Mucosa of gallbladder (tissue), 1 donor: ENCODE results near the gene NDE1. TPM values are rescaled to one million over a fixed set of nuclear protein-coding genes. Genes with fewer than 3 reads are reported as not detected.

ENCODE experiments used
- DNase-seq: peaks from one replicate; pipeline ENCODE4 v3.0.0-alpha.2; 2020; ENCODE audit warnings: low spot score
- total RNA-seq: library from RNA; stranded (reverse); gene quantifications from one replicate; pipeline ENCODE4 v1.2.1, GENCODE V29; 2021
- donor health status: DM: no; HTN: no; CAD: no.

NDE1 gene
- total RNA-seq, 1 donor from 2014 or later = 30.0 TPM

- no peak for DNase-seq
These were observed 86.5 kb downstream of the NDE1 start for GRCh38 chr16:15736529-15736928.

- no peak for DNase-seq
These were observed 87.1 kb downstream of the NDE1 start for GRCh38 chr16:15737140-15737644.

GRCh38 chr16:15739464-15739863, 89.4 kb downstream of the NDE1 start:
- no peak for DNase-seq

- DNase-seq = no peak
These were observed 89.9 kb downstream of the NDE1 start for GRCh38 chr16:15739950-15740349.

DNA sequence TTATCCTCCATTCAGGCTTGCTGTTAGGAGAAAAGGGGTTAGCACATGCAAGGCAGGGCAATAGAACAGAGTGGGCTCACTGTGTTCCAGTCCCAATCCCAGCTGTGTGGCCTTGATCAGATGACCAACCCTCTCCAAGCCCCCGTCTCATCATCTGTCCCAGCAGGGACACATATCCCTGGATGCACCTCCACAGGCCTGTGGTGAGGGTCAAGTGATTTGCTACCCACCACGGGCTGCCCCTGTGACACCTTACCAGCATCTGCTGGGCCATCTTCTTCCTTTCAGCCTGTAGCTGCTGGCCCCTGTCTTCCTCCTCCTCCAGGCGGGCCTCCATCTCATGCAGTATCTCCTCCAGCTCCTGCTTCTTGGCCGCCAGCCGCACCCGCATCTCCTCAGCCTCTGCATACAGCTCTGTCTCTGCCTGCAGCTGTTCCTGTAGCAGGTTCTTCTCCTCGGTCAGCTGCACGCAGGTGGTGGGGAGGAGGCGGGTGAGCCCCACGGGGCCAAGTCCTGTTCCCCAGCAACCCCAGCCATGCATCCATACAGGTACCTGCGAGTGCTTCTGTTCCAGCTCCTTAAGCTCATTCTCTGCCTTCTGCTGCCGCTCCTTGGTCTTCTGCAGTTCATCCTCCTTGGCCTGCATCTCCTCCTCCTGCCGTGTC, 91.3 kb downstream of the NDE1 start:
- no peak for DNase-seq

DNA sequence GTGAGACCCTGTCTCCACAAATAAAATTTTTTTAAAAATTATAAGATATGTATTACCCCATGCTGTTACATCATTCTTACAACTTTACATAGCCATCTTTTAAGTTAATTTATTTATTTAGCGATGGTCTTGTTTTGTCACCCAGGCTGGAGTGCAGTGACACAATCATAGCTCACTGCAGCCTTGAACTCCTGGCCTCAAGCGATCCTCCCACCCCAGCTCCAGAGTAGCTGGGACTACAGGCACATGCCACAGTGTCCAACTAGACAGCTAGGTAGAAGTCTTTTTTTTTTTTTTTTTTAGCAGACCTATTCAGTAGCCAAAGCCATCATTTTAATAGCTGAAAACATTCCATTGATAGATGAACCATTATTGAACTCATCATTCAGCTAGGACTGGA, 92.7 kb downstream of the NDE1 start:
- DNase-seq = no peak

GRCh38 chr16:15743657-15744056, 93.6 kb downstream of the NDE1 start:
- DNase-seq = no peak

DNA sequence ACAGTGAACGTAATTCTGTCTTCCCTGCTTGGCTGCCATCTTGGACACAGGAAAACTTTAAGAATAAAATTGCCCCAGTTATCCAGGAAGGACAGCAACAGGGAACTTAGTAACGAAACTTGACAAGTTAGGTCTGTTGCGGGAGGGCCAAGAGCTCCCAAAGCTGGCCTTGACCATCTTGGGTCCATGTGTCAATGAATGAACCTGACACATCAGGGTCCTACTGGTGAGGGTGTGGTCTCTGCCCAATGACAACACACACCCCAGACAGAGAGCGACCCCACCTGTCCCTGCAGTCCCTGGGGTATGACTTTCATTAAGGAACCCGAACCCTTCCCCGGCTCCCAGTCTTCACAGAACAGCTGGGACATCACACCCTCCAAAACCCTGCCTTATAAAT, 96.3 kb downstream of the NDE1 start:
- no peak for DNase-seq

DNA sequence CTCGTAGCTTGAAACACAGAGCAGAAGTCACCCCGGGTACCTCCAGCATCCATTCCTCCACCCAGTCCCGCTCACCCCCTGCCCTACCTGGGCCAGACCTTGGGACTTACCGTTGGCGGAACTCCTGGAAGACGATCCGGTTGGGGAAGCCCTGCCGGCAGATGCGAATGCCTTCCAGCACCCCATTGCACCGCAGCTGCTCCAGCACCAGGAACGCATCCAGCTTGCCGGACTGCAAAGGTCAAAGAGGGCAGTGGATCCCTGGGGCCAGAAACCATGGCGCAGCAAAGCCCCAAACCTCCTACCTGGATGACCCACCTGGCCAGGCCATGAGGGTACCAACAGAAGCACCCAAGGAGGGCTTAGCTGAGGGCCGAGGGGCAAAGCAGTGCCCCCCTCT, 97.9 kb downstream of the NDE1 start:
- no peak for DNase-seq

- DNase-seq = no peak
These were observed 98.6 kb downstream of the NDE1 start for GRCh38 chr16:15748654-15749053.

- DNase-seq = no peak
These were observed 99.3 kb downstream of the NDE1 start for GRCh38 chr16:15749371-15749770.

DNA sequence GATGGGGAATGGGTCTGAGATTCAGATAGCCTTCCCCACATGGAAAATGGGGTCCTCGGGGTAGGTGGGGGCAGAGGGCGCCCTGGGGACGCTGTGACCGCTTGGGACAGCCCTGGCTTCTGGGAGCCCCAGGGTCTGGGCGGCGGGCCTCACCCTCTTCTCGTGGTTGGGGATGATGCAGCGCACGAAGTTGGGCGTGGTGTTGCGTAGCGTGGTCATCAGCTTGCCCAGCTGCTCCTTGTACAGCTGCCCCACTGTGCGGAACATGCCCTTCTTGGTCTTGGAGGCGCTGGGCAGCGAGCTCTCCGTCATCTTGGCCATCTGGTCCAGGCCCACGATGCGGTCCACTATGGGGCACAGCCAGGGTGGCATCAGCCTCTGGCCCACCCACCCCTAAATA, 99.9 kb downstream of the NDE1 start:
- no peak for DNase-seq

DNA sequence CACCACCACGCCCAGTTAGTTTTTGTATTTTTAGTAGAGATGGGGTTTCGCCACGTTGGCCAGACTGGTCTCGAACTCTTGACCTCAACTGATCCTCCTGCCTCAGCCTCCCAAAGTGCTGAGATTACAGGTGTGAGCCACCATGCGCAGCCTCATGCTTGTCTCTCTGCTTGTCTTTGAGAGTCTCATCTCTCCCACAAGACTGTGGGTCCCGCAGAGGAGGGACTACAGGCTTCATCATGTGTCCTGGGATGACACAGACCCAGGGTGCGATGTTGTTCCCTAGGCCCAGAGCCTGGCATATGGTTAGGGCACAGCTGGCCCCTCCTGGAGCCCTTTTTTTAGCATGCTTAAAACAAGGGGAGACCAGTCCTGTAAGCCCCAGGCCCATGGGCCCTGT, 101.9 kb downstream of the NDE1 start:
- DNase-seq = no peak

- DNase-seq = no peak
These were observed 102.9 kb downstream of the NDE1 start for GRCh38 chr16:15752717-15753488.

- no peak for DNase-seq
These were observed 104.9 kb downstream of the NDE1 start for GRCh38 chr16:15754821-15755534.

DNA sequence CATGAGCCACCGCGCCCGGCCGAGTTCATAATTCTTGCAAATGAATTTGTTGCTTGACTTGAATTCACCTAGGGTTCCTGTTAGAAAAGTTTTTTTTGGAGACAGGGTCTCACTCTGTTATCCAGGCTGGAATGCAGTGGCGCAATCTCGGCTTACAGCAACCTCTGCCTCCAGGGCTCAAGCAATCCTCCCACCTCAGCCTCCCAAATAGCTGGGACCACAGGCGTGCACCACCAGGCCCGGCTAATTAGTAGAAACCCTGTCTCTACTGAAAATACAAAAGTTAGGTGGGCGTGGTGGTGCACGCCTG, 107.0 kb downstream of the NDE1 start:
- DNase-seq = no peak

DNA sequence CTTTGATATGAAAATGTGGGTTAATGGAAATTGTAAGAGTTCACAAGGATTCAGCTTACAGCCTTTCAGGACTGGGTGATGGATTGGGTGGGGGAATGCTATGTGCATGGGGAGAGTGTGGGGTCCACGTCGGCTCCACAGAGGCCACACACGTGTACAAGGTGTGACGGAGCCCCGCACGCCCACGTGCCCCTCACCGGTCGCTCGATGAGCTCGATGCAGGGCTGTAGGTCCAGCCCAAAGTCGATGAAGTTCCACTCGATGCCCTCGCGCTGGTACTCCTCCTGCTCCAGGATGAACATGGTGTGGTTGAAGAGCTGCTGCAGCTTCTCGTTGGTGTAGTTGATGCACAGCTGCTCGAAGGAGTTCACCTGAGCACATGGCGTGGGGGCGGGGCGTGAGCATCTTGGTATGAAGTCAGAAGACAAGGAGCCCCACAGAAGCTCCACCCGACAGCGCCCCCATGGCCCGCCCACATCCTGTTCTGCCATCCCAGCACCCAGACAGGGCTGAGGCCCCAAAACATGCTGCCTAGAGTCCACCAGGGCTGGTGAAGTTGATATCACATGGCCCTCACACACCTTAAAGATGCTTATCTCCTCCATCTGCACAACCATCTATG, 107.7 kb downstream of the NDE1 start:
- DNase-seq = no peak

GRCh38 chr16:15759070-15759469, 109.0 kb downstream of the NDE1 start:
- DNase-seq = no peak

GRCh38 chr16:15760129-15760528, 110.1 kb downstream of the NDE1 start:
- no peak for DNase-seq

- DNase-seq = no peak
These were observed 114.1 kb downstream of the NDE1 start for GRCh38 chr16:15764112-15764511.

DNA sequence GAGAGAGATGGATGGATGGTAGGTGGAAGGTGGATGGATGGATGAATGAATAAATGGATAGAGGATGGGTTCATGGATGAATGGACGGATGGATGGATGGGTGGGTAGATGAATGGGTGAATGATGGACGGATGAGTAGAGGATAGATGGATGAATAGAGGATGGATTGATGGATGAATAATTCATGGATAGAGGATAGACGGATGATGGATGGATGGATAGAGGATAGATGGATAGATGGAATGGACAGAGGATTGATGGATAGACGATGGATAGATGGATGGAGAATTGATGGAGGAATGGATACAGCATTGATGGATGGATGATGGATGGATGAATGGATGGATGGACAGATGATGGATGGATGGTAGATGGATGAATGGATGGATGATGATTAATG, 115.1 kb downstream of the NDE1 start:
- DNase-seq = no peak

GRCh38 chr16:15765880-15766279, 115.8 kb downstream of the NDE1 start:
- DNase-seq = peak; percentile 40
